ENCODE measurements around the gene SLC26A8. TPM values are rescaled to one million over a fixed set of nuclear protein-coding genes. Genes with fewer than 3 reads are reported as not detected.

Gene SLC26A8
- total RNA-seq, 1 experiment from 2014 or later = not detected

GRCh38 chr6:35925961-35926360 is 98.5 kb downstream of the SLC26A8 start:
- Histone ChIP-seq H3K79me2 (ENCODE audit: low read depth) (peaks cover 17% of the 10 kb centered on the region; the same call in 1 of the 2 replicates), H3K4me2 (0 out of 2 replicates have a peak overlapping the region, but pooled peaks have one; percentile 14), H3F3A (ENCODE audit: insufficient read depth, low read depth) (peaks cover 6% of the 10 kb centered on the region; the same call in 1 of the 2 replicates), H4K20me1 (ENCODE audit: insufficient read depth) (no peaks in the 10 kb centered on the region), H3K4me3 (no peak overlapping the region), H3K27ac (no peak overlapping the region), H3K9me2 (ENCODE audit: insufficient read depth) (no peaks in the 10 kb centered on the region), H3K36me3 (ENCODE audit: low read depth) (no peaks in the 10 kb centered on the region), H3K4me1 (replicated peaks; ENCODE audit: insufficient read depth) (peaks cover 21% of the 10 kb centered on the region), H2AFZ (no peak overlapping the region), H3K27me3 (ENCODE audit: insufficient read depth, low read depth) (no peaks in the 10 kb centered on the region), H3K9me3 (ENCODE audit: insufficient read depth, low read depth) (no peaks in the 10 kb centered on the region)
- ChIA-PET POLR2A (ENCODE audit: unreplicated experiment) (interaction anchor here (0.6 kb wide), 3 partner anchors 43 to 669 kb away, joined by 3 to 5 read pairs (median 4); no protein-coding TSS in a partner anchor), CTCF (interaction anchor here (0.6 kb wide), 1 partner anchor 395 kb away, joined by 3 read pairs; no protein-coding TSS in a partner anchor)
- DNase-seq = no peak
- intact Hi-C loops (cut with micrococcal nuclease; ENCODE audit: unreplicated experiment) = no loop called here
- TF ChIP-seq CTCF (conservative IDR thresholded peaks at IDR 0.05) = no peak
- no peak for TF ChIP-seq EZH2 (IDR thresholded peaks at IDR 0.05; ENCODE audit: low read depth)
- no TSS peak for BruUV-seq (replicated peaks)

GRCh38 chr6:35924146-35924545 is 100.3 kb downstream of the SLC26A8 start:
- TF ChIP-seq CTCF (conservative IDR thresholded peaks at IDR 0.05) (no peak), EZH2 (IDR thresholded peaks at IDR 0.05; ENCODE audit: low read depth) (no peak)
- Histone ChIP-seq H3F3A (ENCODE audit: insufficient read depth, low read depth) (peaks cover 17% of the 10 kb centered on the region), H3K9me3 (ENCODE audit: insufficient read depth, low read depth) (no peaks in the 10 kb centered on the region), H4K20me1 (ENCODE audit: insufficient read depth) (no peaks in the 10 kb centered on the region), H2AFZ (no peak overlapping the region), H3K27ac (no peak overlapping the region), H3K9me2 (ENCODE audit: insufficient read depth) (no peaks in the 10 kb centered on the region), H3K36me3 (ENCODE audit: low read depth) (no peaks in the 10 kb centered on the region), H3K4me1 (replicated peaks; ENCODE audit: insufficient read depth) (peaks cover 12% of the 10 kb centered on the region), H3K27me3 (ENCODE audit: insufficient read depth, low read depth) (no peaks in the 10 kb centered on the region), H3K79me2 (ENCODE audit: low read depth) (peaks cover 30% of the 10 kb centered on the region), H3K4me2 (no peak overlapping the region), H3K4me3 (no peak overlapping the region)
- POLR2A ChIA-PET (ENCODE audit: unreplicated experiment) = interaction anchor here (0.5 to 0.7 kb wide), 3 partner anchors 20 to 36 kb away, joined by 3 to 11 read pairs (median 4); no protein-coding TSS in a partner anchor
- intact Hi-C loops (cut with micrococcal nuclease; ENCODE audit: unreplicated experiment) = no loop called here
- no TSS peak for BruUV-seq (replicated peaks)
- DNase-seq = no peak
- CTCF ChIA-PET = interaction anchor here (0.6 kb wide), 1 partner anchor 342 kb away, joined by 5 read pairs; no protein-coding TSS in a partner anchor

- H3K4me3 ChIP-seq = peak overlapping the region; percentile 82; the same call in 1 of the 2 replicates
- no peak overlapping the region; the same call in 1 of the 2 replicates for H3K27ac ChIP-seq
- ChIA-PET POLR2A (ENCODE audit: unreplicated experiment) (interaction anchor here (0.6 kb wide), 2 partner anchors 74 to 105 kb away, joined by 3 to 6 read pairs; partner anchors contain the start of gene MAPK14), CTCF (no interaction called here)
- intact Hi-C loops (cut with micrococcal nuclease; ENCODE audit: unreplicated experiment) = no loop called here
- BruUV-seq (replicated peaks) = no TSS peak
- peak overlapping the region; percentile 86 for H3K4me2 ChIP-seq
- H3K9me3 ChIP-seq (ENCODE audit: insufficient read depth, low read depth) = no peaks in the 10 kb centered on the region
- H3K79me2 ChIP-seq (ENCODE audit: low read depth) = peaks cover 50% of the 10 kb centered on the region
- DNase-seq = no peak
- peaks cover 28% of the 10 kb centered on the region for H3F3A ChIP-seq (ENCODE audit: insufficient read depth, low read depth)
- no peak for TF ChIP-seq EZH2 (IDR thresholded peaks at IDR 0.05; ENCODE audit: low read depth)
- no peak overlapping the region for H2AFZ ChIP-seq
- no peaks in the 10 kb centered on the region for H4K20me1 ChIP-seq (ENCODE audit: insufficient read depth)
- H3K4me1 ChIP-seq (replicated peaks; ENCODE audit: insufficient read depth) = peaks cover 30% of the 10 kb centered on the region
- H3K27me3 ChIP-seq (ENCODE audit: insufficient read depth, low read depth) = no peaks in the 10 kb centered on the region
- H3K9me2 ChIP-seq (ENCODE audit: insufficient read depth) = no peaks in the 10 kb centered on the region
- peaks cover 10% of the 10 kb centered on the region for H3K36me3 ChIP-seq (ENCODE audit: low read depth)
Observed at GRCh38 chr6:35922139-35922554, 102.3 kb downstream of the SLC26A8 start.
